K562 (cell line): ENCODE measurements around the gene RAB26. TPM values are rescaled to one million over a fixed set of nuclear protein-coding genes. Genes with fewer than 3 reads are reported as not detected.

Experiments
- CXXC5 ChIP-seq: fragments of 250-450 bp; sonication (Bioruptor Pico); IDR thresholded peaks from 2 replicates; pipeline ENCODE4 v1.8.0; 2022; ENCODE audit warnings: inconsistent platforms, mild to moderate bottlenecking, moderate library complexity
- E2F8 ChIP-seq: fragments of 450-650 bp; IDR thresholded peaks from 2 replicates; pipeline ENCODE4 v1.7.1; 2018; ENCODE audit warnings: mild to moderate bottlenecking, low read depth; ENCODE audit not compliant: partially characterized antibody
- HMBOX1 ChIP-seq: sonication (generic); IDR thresholded peaks from 2 replicates; pipeline ENCODE4 v1.6.1; 2016
- KDM4B ChIP-seq, 2 experiments: fragments of 450-650 bp in 1 of 2; sonication (generic) in 1 of 2; IDR thresholded peaks; 2 replicates each; pipeline ENCODE4 v1.6.1; 2016 to 2017; ENCODE audit warnings: borderline replicate concordance in 2 of 2, antibody characterized with exemption in 1 of 2, low read depth in 1 of 2, mild to moderate bottlenecking in 1 of 2
- MEF2D ChIP-seq: conservative IDR thresholded peaks from 2 replicates; pipeline ENCODE4 v1.6.1; 2016; ENCODE audit warnings: low read depth, missing genetic modification characterization, missing compliant biosample characterization
- NRF1 ChIP-seq, 2 experiments: fragments of 450-650 bp; IDR thresholded peaks in 1 of 2; conservative IDR thresholded peaks in 1 of 2; 2 replicates each; pipeline ENCODE4 v1.6.1; 2014; ENCODE audit warnings: mild to moderate bottlenecking in 2 of 2
- RBFOX2 ChIP-seq: fragments of 200-400 bp; formaldehyde crosslinking; IDR thresholded peaks from 2 replicates; pipeline ENCODE4 v1.6.1; 2017; ENCODE audit warnings: low read depth, mild to moderate bottlenecking, low read length, moderate library complexity
- RHOXF2B ChIP-seq: fragments of 250-450 bp; sonication (Bioruptor Pico); conservative IDR thresholded peaks from 2 replicates; pipeline ENCODE4 v1.5.1; 2021
- SP2 ChIP-seq: IDR thresholded peaks from 2 replicates; pipeline ENCODE4 v1.6.1; 2011; ENCODE audit warnings: mild to moderate bottlenecking, low read depth, low read length, moderate library complexity; ENCODE audit not compliant: poor library complexity, severe bottlenecking; ENCODE audit errors: extremely low read depth
- STAT5A ChIP-seq: IDR thresholded peaks from 2 replicates; pipeline ENCODE4 v1.6.1; 2012; ENCODE audit warnings: low read length, inconsistent platforms, borderline replicate concordance
- TBL1XR1 ChIP-seq, 2 experiments: IDR thresholded peaks; 2 replicates each; pipeline ENCODE4 v1.6.1; 2012; ENCODE audit warnings: improper control_type of control experiment in 2 of 2, low read length in 2 of 2, mild to moderate bottlenecking in 1 of 2
- TCF15 ChIP-seq: fragments of 250-450 bp; sonication (Bioruptor Pico); IDR thresholded peaks from 2 replicates; pipeline ENCODE4 v1.8.0; 2022; ENCODE audit warnings: moderate library complexity, mild to moderate bottlenecking, inconsistent platforms
- U2AF2 ChIP-seq: fragments of 200-400 bp; formaldehyde crosslinking; optimal IDR thresholded peaks from 2 replicates; pipeline ENCODE3; 2017; ENCODE audit warnings: low read depth, mild to moderate bottlenecking, low read length
- ZC3H4 ChIP-seq: sonication (generic); formaldehyde crosslinking; IDR thresholded peaks from 2 replicates; pipeline ENCODE4 v1.9.0; 2021; ENCODE audit warnings: missing genetic modification reagents, borderline replicate concordance
- ZKSCAN8 ChIP-seq: fragments of 200-800 bp; sonication (Bioruptor generic); IDR thresholded peaks from 2 replicates; pipeline ENCODE4 v1.6.1; 2016; ENCODE audit warnings: missing genetic modification characterization, missing compliant biosample characterization
- polyA plus RNA-seq, 8 experiments: library from polyadenylated mRNA; depleted of rRNA in 4 of 8; stranded (reverse) in 5 of 8; unstranded in 3 of 8; fragments of >200 nt; fragmentation: Nextera tagmentation in 2 of 8; fragmentation: Illumina TruSeq in 1 of 8; extraction: Ambion mirVana in 2 of 8; extraction: Trizol in 1 of 8; gene quantifications; 2 replicates each; pipeline versions ENCODE4 v1.2.1 to v1.2.3, GENCODE V29; 2011 to 2014; ENCODE audit warnings: inconsistent platforms in 1 of 8, missing spikeins in 1 of 8
- total RNA-seq, 7 experiments: library from RNA; depleted of rRNA in 6 of 7; stranded (reverse); fragments of >200 nt in 6 of 7; fragmentation: Illumina TruSeq in 2 of 7; extraction: Trizol in 2 of 7; gene quantifications; 2 replicates each; pipeline versions ENCODE4 v1.2.1 to v1.2.3, GENCODE V29; 2011 to 2021; ENCODE audit warnings: low replicate concordance in 1 of 7
- TF ChIP-seq, protein P1 (sequence below): fragments of 250-450 bp; sonication (Bioruptor Pico); IDR thresholded peaks from 2 replicates; pipeline ENCODE4 v1.5.0; 2020; ENCODE audit warnings: mild to moderate bottlenecking
- TF ChIP-seq, protein P2 (sequence below): fragments of 200-800 bp; sonication (Bioruptor generic); IDR thresholded peaks from 2 replicates; pipeline ENCODE4 v1.6.1; 2017; ENCODE audit warnings: missing genetic modification characterization, missing compliant biosample characterization
- TF ChIP-seq, protein P3 (sequence below), 2 experiments: fragments of 450-650 bp; IDR thresholded peaks; 2 replicates each; pipeline ENCODE4 v1.6.1; 2016

The RAB26 gene
- total and polyA plus RNA-seq, 9 of the 15 experiments (the other 6 are each of a cell fraction or from before 2014, with no cell fraction given): 0.25 to 6.1 (median 2.1) TPM

DNA sequence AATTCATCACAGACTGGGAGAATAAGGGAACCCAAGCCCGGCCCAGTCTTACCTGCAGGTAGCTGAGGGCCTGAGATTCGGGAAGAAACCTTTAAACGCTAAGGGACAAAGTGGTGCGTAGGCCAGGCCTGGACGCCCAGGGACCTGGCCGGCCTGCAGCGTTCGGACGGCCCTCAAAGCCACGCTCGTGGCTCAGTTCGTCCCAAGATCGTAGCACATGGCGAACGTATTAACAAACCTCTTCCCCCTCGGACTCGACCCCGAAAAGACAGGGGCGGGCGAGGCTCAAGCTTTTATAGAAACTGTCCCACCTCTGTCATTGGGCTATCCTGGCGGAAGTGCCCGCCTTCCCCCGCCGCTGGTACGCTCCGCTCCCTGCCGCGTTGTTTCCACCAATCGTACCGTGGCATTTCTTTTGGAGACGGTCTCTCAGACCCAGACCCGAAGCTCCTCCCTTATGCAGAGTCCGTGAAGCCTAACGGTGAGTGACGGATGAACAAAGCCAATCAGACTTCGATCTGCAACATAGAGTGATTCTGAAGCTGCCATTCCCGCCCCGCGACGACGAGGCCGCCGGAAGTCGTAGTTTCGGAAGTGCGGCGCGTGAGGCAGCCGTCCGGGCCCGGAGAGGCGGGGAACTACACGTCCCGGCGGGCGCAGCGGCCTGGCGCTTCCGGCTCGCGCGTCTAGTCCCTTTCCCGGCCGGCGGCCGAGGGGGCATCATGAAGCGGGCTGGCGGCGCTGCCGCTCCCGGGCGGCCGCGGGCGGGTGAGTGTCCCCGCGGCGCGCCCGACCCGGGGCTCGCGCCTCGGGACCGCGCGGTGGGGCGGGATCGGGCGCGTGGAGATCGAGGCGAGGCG, 6.9 kb downstream of the RAB26 start, which contains the start of gene TRAF7 (continued):
- TF ChIP-seq, protein P1, sequence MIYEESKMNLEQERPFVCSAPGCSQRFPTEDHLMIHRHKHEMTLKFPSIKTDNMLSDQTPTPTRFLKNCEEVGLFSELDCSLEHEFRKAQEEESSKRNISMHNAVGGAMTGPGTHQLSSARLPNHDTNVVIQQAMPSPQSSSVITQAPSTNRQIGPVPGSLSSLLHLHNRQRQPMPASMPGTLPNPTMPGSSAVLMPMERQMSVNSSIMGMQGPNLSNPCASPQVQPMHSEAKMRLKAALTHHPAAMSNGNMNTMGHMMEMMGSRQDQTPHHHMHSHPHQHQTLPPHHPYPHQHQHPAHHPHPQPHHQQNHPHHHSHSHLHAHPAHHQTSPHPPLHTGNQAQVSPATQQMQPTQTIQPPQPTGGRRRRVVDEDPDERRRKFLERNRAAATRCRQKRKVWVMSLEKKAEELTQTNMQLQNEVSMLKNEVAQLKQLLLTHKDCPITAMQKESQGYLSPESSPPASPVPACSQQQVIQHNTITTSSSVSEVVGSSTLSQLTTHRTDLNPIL (CRISPR knock-in tag): no peak
- peak; percentile 64 for TF ChIP-seq SP2
- peak; percentile 93 for TF ChIP-seq CXXC5 (CRISPR knock-in tag)
- 0 out of 4 replicates have a peak, but pooled peaks of 1 of the 2 experiments have one; percentile 49 for TF ChIP-seq KDM4B (IDR thresholded peaks at IDR 0.05; ENCODE audit: borderline replicate concordance in 2 of 2, low read depth in 1 of 2)
- TF ChIP-seq U2AF2: no peak
- TF ChIP-seq STAT5A: no peak
- TF ChIP-seq HMBOX1: no peak
- TF ChIP-seq ZKSCAN8 (CRISPR knock-in tag): no peak
- no peak for TF ChIP-seq TCF15 (CRISPR knock-in tag)
- TF ChIP-seq, protein P2, sequence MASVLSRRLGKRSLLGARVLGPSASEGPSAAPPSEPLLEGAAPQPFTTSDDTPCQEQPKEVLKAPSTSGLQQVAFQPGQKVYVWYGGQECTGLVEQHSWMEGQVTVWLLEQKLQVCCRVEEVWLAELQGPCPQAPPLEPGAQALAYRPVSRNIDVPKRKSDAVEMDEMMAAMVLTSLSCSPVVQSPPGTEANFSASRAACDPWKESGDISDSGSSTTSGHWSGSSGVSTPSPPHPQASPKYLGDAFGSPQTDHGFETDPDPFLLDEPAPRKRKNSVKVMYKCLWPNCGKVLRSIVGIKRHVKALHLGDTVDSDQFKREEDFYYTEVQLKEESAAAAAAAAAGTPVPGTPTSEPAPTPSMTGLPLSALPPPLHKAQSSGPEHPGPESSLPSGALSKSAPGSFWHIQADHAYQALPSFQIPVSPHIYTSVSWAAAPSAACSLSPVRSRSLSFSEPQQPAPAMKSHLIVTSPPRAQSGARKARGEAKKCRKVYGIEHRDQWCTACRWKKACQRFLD (CRISPR knock-in tag): peak; percentile 83
- peak; percentile 100 for TF ChIP-seq RBFOX2
- TF ChIP-seq TBL1XR1 (IDR thresholded peaks at IDR 0.05; ENCODE audit: low read length in 2 of 2): peak; percentile 40 to 69; a peak in 2 of 4 replicates
- no peak for TF ChIP-seq MEF2D (tag)
- no peak for TF ChIP-seq E2F8
- no peak for TF ChIP-seq ZC3H4 (CRISPR knock-in tag)
- peak; percentile 72 to 78 for TF ChIP-seq NRF1 (conservative IDR thresholded peaks at IDR 0.05 in 1 of 2, IDR thresholded peaks at IDR 0.05 in 1 of 2)
- TF ChIP-seq RHOXF2B (CRISPR knock-in tag): peak; percentile 93
- TF ChIP-seq, protein P3, sequence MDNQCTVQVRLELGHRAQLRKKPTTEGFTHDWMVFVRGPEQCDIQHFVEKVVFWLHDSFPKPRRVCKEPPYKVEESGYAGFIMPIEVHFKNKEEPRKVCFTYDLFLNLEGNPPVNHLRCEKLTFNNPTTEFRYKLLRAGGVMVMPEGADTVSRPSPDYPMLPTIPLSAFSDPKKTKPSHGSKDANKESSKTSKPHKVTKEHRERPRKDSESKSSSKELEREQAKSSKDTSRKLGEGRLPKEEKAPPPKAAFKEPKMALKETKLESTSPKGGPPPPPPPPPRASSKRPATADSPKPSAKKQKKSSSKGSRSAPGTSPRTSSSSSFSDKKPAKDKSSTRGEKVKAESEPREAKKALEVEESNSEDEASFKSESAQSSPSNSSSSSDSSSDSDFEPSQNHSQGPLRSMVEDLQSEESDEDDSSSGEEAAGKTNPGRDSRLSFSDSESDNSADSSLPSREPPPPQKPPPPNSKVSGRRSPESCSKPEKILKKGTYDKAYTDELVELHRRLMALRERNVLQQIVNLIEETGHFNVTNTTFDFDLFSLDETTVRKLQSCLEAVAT (IDR thresholded peaks at IDR 0.05): peak; percentile 90 to 91
